Measurements from ENCODE around the gene REX1BD.

The REX1BD gene

GRCh38 chr19:18633321-18633720 lies 44.7 kb downstream of the REX1BD start:
- no peak overlapping the region for H3K4me3 ChIP-seq (ENCODE audit: low read length)
- no peak for TF ChIP-seq ZNF274 (IDR thresholded peaks at IDR 0.05; ENCODE audit: low read depth, low read length)

GRCh38 chr19:18634612-18635297 lies 46.2 kb downstream of the REX1BD start:
- TF ChIP-seq ZNF274 (IDR thresholded peaks at IDR 0.05; ENCODE audit: low read depth, low read length) = no peak
- no peak overlapping the region for H3K4me3 ChIP-seq (ENCODE audit: low read length)

GRCh38 chr19:18635831-18636182 lies 47.2 kb downstream of the REX1BD start:
- H3K4me3 ChIP-seq (ENCODE audit: low read length) = no peak overlapping the region
- TF ChIP-seq ZNF274 (IDR thresholded peaks at IDR 0.05; ENCODE audit: low read depth, low read length) = no peak

- peak overlapping the region; percentile 56; the same call in 1 of the 2 replicates for H3K4me3 ChIP-seq (ENCODE audit: low read length)
- TF ChIP-seq ZNF274 (IDR thresholded peaks at IDR 0.05; ENCODE audit: low read depth, low read length) = no peak
Measured at GRCh38 chr19:18636183-18636968, 47.8 kb downstream of the REX1BD start.

GRCh38 chr19:18636969-18637629 lies 48.5 kb downstream of the REX1BD start, which contains the start of gene KLHL26:
KLHL26 (plus strand) TSS chr19:18637028; CDS start chr19:18637055, 27 bp downstream.
- H3K4me3 ChIP-seq (ENCODE audit: low read length) = peak within 1 kb of the TSS; percentile 75
- TF ChIP-seq ZNF274 (IDR thresholded peaks at IDR 0.05; ENCODE audit: low read depth, low read length) = no peak

GRCh38 chr19:18637673-18638630 lies 49.4 kb downstream of the REX1BD start:
- H3K4me3 ChIP-seq (ENCODE audit: low read length) = peak overlapping the region; percentile 75
- no peak for TF ChIP-seq ZNF274 (IDR thresholded peaks at IDR 0.05; ENCODE audit: low read depth, low read length)

- no peak for TF ChIP-seq ZNF274 (IDR thresholded peaks at IDR 0.05; ENCODE audit: low read depth, low read length)
- no peak overlapping the region for H3K4me3 ChIP-seq (ENCODE audit: low read length)
Measured at GRCh38 chr19:18639706-18640243, 51.2 kb downstream of the REX1BD start.
